ENCODE data around the gene MICALL2.

MICALL2 gene

GRCh38 chr7:1455241-1455939, 3.9 kb downstream of the MICALL2 start:
- H3K4me3 ChIP-seq (ENCODE audit: low read depth, low read length) = no peak overlapping the region
- H3K27ac ChIP-seq (ENCODE audit: low read depth, low read length) = no peak overlapping the region
- H3K4me1 ChIP-seq (ENCODE audit: control insufficient read depth, insufficient read depth, low read length) = peaks cover 3% of the 10 kb centered on the region; the same call in 1 of the 2 replicates
- no peak overlapping the region for H3K9ac ChIP-seq (ENCODE audit: low read depth, low read length)
- no peaks in the 10 kb centered on the region for H3K9me3 ChIP-seq (ENCODE audit: control insufficient read depth, insufficient read depth, low read length)
- no peaks in the 10 kb centered on the region for H3K27me3 ChIP-seq (ENCODE audit: control insufficient read depth, insufficient read depth, low read length)
- no peaks in the 10 kb centered on the region for H3K36me3 ChIP-seq (ENCODE audit: control insufficient read depth, insufficient read depth, low read length)

- Histone ChIP-seq H3K27me3 (ENCODE audit: control insufficient read depth, insufficient read depth, low read length) (no peaks in the 10 kb centered on the region), H3K36me3 (ENCODE audit: control insufficient read depth, insufficient read depth, low read length) (no peaks in the 10 kb centered on the region), H3K9ac (ENCODE audit: low read depth, low read length) (no peak overlapping the region), H3K4me3 (ENCODE audit: low read depth, low read length) (no peak overlapping the region), H3K4me1 (ENCODE audit: control insufficient read depth, insufficient read depth, low read length) (peaks cover 3% of the 10 kb centered on the region; the same call in 1 of the 2 replicates), H3K9me3 (ENCODE audit: control insufficient read depth, insufficient read depth, low read length) (no peaks in the 10 kb centered on the region), H3K27ac (ENCODE audit: low read depth, low read length) (no peak overlapping the region)
These were observed 4.7 kb downstream of the MICALL2 start for GRCh38 chr7:1454542-1454941.

GRCh38 chr7:1452205-1452604, 7.1 kb downstream of the MICALL2 start:
- Histone ChIP-seq H3K4me1 (ENCODE audit: control insufficient read depth, insufficient read depth, low read length) (no peaks in the 10 kb centered on the region; the same call in 1 of the 2 replicates), H3K9me3 (ENCODE audit: control insufficient read depth, insufficient read depth, low read length) (no peaks in the 10 kb centered on the region), H3K27ac (ENCODE audit: low read depth, low read length) (no peak overlapping the region), H3K9ac (ENCODE audit: low read depth, low read length) (no peak overlapping the region), H3K36me3 (ENCODE audit: control insufficient read depth, insufficient read depth, low read length) (no peaks in the 10 kb centered on the region), H3K4me3 (ENCODE audit: low read depth, low read length) (no peak overlapping the region), H3K27me3 (ENCODE audit: control insufficient read depth, insufficient read depth, low read length) (no peaks in the 10 kb centered on the region)

- no peaks in the 10 kb centered on the region for H3K27me3 ChIP-seq (ENCODE audit: control insufficient read depth, insufficient read depth, low read length)
- H3K27ac ChIP-seq (ENCODE audit: low read depth, low read length) = no peak overlapping the region
- H3K9me3 ChIP-seq (ENCODE audit: control insufficient read depth, insufficient read depth, low read length) = no peaks in the 10 kb centered on the region
- no peak overlapping the region for H3K9ac ChIP-seq (ENCODE audit: low read depth, low read length)
- no peak overlapping the region for H3K4me3 ChIP-seq (ENCODE audit: low read depth, low read length)
- H3K36me3 ChIP-seq (ENCODE audit: control insufficient read depth, insufficient read depth, low read length) = no peaks in the 10 kb centered on the region
- no peaks in the 10 kb centered on the region; the same call in 1 of the 2 replicates for H3K4me1 ChIP-seq (ENCODE audit: control insufficient read depth, insufficient read depth, low read length)
These were observed 8.3 kb downstream of the MICALL2 start for GRCh38 chr7:1450987-1451386.

GRCh38 chr7:1450431-1450830, 8.8 kb downstream of the MICALL2 start:
- Histone ChIP-seq H3K27me3 (ENCODE audit: control insufficient read depth, insufficient read depth, low read length) (no peaks in the 10 kb centered on the region), H3K4me1 (ENCODE audit: control insufficient read depth, insufficient read depth, low read length) (no peaks in the 10 kb centered on the region; the same call in 1 of the 2 replicates), H3K9ac (ENCODE audit: low read depth, low read length) (no peak overlapping the region), H3K36me3 (ENCODE audit: control insufficient read depth, insufficient read depth, low read length) (no peaks in the 10 kb centered on the region), H3K27ac (ENCODE audit: low read depth, low read length) (no peak overlapping the region), H3K9me3 (ENCODE audit: control insufficient read depth, insufficient read depth, low read length) (no peaks in the 10 kb centered on the region), H3K4me3 (ENCODE audit: low read depth, low read length) (no peak overlapping the region)

GRCh38 chr7:1449951-1450350, 9.3 kb downstream of the MICALL2 start:
- Histone ChIP-seq H3K9me3 (ENCODE audit: control insufficient read depth, insufficient read depth, low read length) (no peaks in the 10 kb centered on the region), H3K27me3 (ENCODE audit: control insufficient read depth, insufficient read depth, low read length) (no peaks in the 10 kb centered on the region), H3K4me3 (ENCODE audit: low read depth, low read length) (no peak overlapping the region), H3K9ac (ENCODE audit: low read depth, low read length) (no peak overlapping the region), H3K27ac (ENCODE audit: low read depth, low read length) (no peak overlapping the region), H3K4me1 (ENCODE audit: control insufficient read depth, insufficient read depth, low read length) (no peaks in the 10 kb centered on the region; the same call in 1 of the 2 replicates), H3K36me3 (ENCODE audit: control insufficient read depth, insufficient read depth, low read length) (no peaks in the 10 kb centered on the region)

GRCh38 chr7:1449501-1449900, 9.8 kb downstream of the MICALL2 start:
- H3K9me3 ChIP-seq (ENCODE audit: control insufficient read depth, insufficient read depth, low read length) = no peaks in the 10 kb centered on the region
- H3K36me3 ChIP-seq (ENCODE audit: control insufficient read depth, insufficient read depth, low read length) = no peaks in the 10 kb centered on the region
- H3K27ac ChIP-seq (ENCODE audit: low read depth, low read length) = no peak overlapping the region
- H3K4me3 ChIP-seq (ENCODE audit: low read depth, low read length) = no peak overlapping the region
- no peak overlapping the region for H3K9ac ChIP-seq (ENCODE audit: low read depth, low read length)
- no peaks in the 10 kb centered on the region for H3K27me3 ChIP-seq (ENCODE audit: control insufficient read depth, insufficient read depth, low read length)
- no peaks in the 10 kb centered on the region for H3K4me1 ChIP-seq (ENCODE audit: control insufficient read depth, insufficient read depth, low read length)

- H3K4me3 ChIP-seq (ENCODE audit: low read depth, low read length) = no peak overlapping the region
These were observed 10.3 kb downstream of the MICALL2 start for GRCh38 chr7:1448958-1449357.

GRCh38 chr7:1447551-1448244, 11.6 kb downstream of the MICALL2 start:
- no peak overlapping the region for H3K9ac ChIP-seq (ENCODE audit: low read depth, low read length)
- H3K27ac ChIP-seq (ENCODE audit: low read depth, low read length) = no peak overlapping the region
- H3K9me3 ChIP-seq (ENCODE audit: control insufficient read depth, insufficient read depth, low read length) = no peaks in the 10 kb centered on the region
- no peaks in the 10 kb centered on the region for H3K36me3 ChIP-seq (ENCODE audit: control insufficient read depth, insufficient read depth, low read length)
- no peaks in the 10 kb centered on the region for H3K4me1 ChIP-seq (ENCODE audit: control insufficient read depth, insufficient read depth, low read length)
- no peak overlapping the region for H3K4me3 ChIP-seq (ENCODE audit: low read depth, low read length)
- H3K27me3 ChIP-seq (ENCODE audit: control insufficient read depth, insufficient read depth, low read length) = no peaks in the 10 kb centered on the region

More at GRCh38 chr7:1448958-1449357, 10.3 kb downstream of the MICALL2 start:
- H3K4me1 ChIP-seq (ENCODE audit: control insufficient read depth, insufficient read depth, low read length) = no peaks in the 10 kb centered on the region
- H3K36me3 ChIP-seq (ENCODE audit: control insufficient read depth, insufficient read depth, low read length) = no peaks in the 10 kb centered on the region
- H3K27me3 ChIP-seq (ENCODE audit: control insufficient read depth, insufficient read depth, low read length) = no peaks in the 10 kb centered on the region
- no peak overlapping the region for H3K27ac ChIP-seq (ENCODE audit: low read depth, low read length)
- no peak overlapping the region for H3K9ac ChIP-seq (ENCODE audit: low read depth, low read length)
- H3K9me3 ChIP-seq (ENCODE audit: control insufficient read depth, insufficient read depth, low read length) = no peaks in the 10 kb centered on the region

- Histone ChIP-seq H3K27ac (ENCODE audit: low read depth, low read length) (no peak overlapping the region), H3K27me3 (ENCODE audit: control insufficient read depth, insufficient read depth, low read length) (no peaks in the 10 kb centered on the region)
These were observed 12.2 kb downstream of the MICALL2 start for GRCh38 chr7:1447112-1447511.

GRCh38 chr7:1446620-1447032, 12.6 kb downstream of the MICALL2 start:
- H3K27ac ChIP-seq (ENCODE audit: low read depth, low read length) = no peak overlapping the region
- no peaks in the 10 kb centered on the region for H3K9me3 ChIP-seq (ENCODE audit: control insufficient read depth, insufficient read depth, low read length)
- H3K9ac ChIP-seq (ENCODE audit: low read depth, low read length) = no peak overlapping the region
- no peaks in the 10 kb centered on the region for H3K4me1 ChIP-seq (ENCODE audit: control insufficient read depth, insufficient read depth, low read length)
- H3K4me3 ChIP-seq (ENCODE audit: low read depth, low read length) = no peak overlapping the region
- no peaks in the 10 kb centered on the region for H3K27me3 ChIP-seq (ENCODE audit: control insufficient read depth, insufficient read depth, low read length)
- no peaks in the 10 kb centered on the region for H3K36me3 ChIP-seq (ENCODE audit: control insufficient read depth, insufficient read depth, low read length)

More at GRCh38 chr7:1447112-1447511, 12.2 kb downstream of the MICALL2 start:
- no peak overlapping the region for H3K9ac ChIP-seq (ENCODE audit: low read depth, low read length)
- H3K36me3 ChIP-seq (ENCODE audit: control insufficient read depth, insufficient read depth, low read length) = no peaks in the 10 kb centered on the region
- H3K9me3 ChIP-seq (ENCODE audit: control insufficient read depth, insufficient read depth, low read length) = no peaks in the 10 kb centered on the region
- no peak overlapping the region for H3K4me3 ChIP-seq (ENCODE audit: low read depth, low read length)
- no peaks in the 10 kb centered on the region for H3K4me1 ChIP-seq (ENCODE audit: control insufficient read depth, insufficient read depth, low read length)
